HG03432 (cell line): ENCODE measurements around the gene HIRIP3.
"Not testable (repeated sequence)": the region's sequence is repeated elsewhere in the genome, so short reads cannot be mapped to it uniquely, and the experiment has no call there.

Source experiments
- ATAC-seq: cut with Tn5 transposase; IDR thresholded peaks from one replicate; pipeline ENCODE4 v1.9.1; 2021; ENCODE audit warnings: mild to moderate bottlenecking, moderate library complexity; ENCODE audit not compliant: unreplicated experiment

Gene HIRIP3

GRCh38 chr16:29961479-29962343 is 33.7 kb downstream of the HIRIP3 start, which contains the start of gene TMEM219:
Gene TMEM219 (plus strand): TSS chr16:29962079. CDS start chr16:29963144, 1,065 bp downstream.
- peak; percentile 86 for ATAC-seq

GRCh38 chr16:29961127-29961478 is 34.3 kb downstream of the HIRIP3 start:
- ATAC-seq = no peak

- not testable (repeated sequence) for ATAC-seq
Observed at GRCh38 chr16:29959821-29960220, 35.6 kb downstream of the HIRIP3 start.

- ATAC-seq = no peak
Observed at GRCh38 chr16:29959293-29959692, 36.1 kb downstream of the HIRIP3 start.

- ATAC-seq = no peak
Observed at GRCh38 chr16:29958756-29959155, 36.7 kb downstream of the HIRIP3 start.

GRCh38 chr16:29951625-29952365 is 43.6 kb downstream of the HIRIP3 start:
- ATAC-seq = no peak

- no peak for ATAC-seq
Observed at GRCh38 chr16:29950806-29951461, 44.5 kb downstream of the HIRIP3 start.

- ATAC-seq = no peak
Observed at GRCh38 chr16:29947897-29948296, 47.5 kb downstream of the HIRIP3 start.

GRCh38 chr16:29943846-29944799 is 51.3 kb downstream of the HIRIP3 start:
- no peak for ATAC-seq
